HCT116 (cell line): ENCODE data around the gene TSPYL2. TPM values are rescaled to one million over a fixed set of nuclear protein-coding genes. Genes with fewer than 3 reads are reported as not detected.

ENCODE experiments used
- ATAC-seq: fragments of 200-7000 bp; cut with Tn5 transposase; 2 replicates; pipeline ENCODE4 v1.9.1; 2020; ENCODE audit warnings: mild to moderate bottlenecking, moderate library complexity
- BruUV-seq: library from RNA; stranded (reverse); fragments of 400-500 nt; replicated peaks from 2 replicates; lab custom pipeline; 2021; lab: Mats Ljungman, UMichigan
- CTCF ChIA-PET: fragments of 300-600 bp; sonication (Branson Sonifier 250); formaldehyde crosslinking; loops from one replicate; lab custom pipeline; 2021; ENCODE audit warnings: antibody characterized with exemption; lab: Charles Lee
- POLR2A ChIA-PET: fragments of 300-600, 350-600 bp; sonication (Branson Sonifier 250); formaldehyde crosslinking; loops from one replicate; lab custom pipeline; 2021; ENCODE audit warnings: antibody characterized with exemption; lab: Charles Lee
- RAD21 ChIA-PET, 2 experiments: fragments of 300-600 bp; sonication (Branson Sonifier 250); formaldehyde crosslinking; loops; one replicate each; lab custom pipeline; 2023; ENCODE audit warnings: low total read pairs in 2 of 2; ENCODE audit not compliant: uncharacterized antibody in 2 of 2, unreplicated experiment in 2 of 2, low non-redundant PET in 1 of 2; lab: Charles Lee
- DNase-seq: peaks from one replicate; pipeline ENCODE4 v3.0.0-alpha.2; 2010; ENCODE audit warnings: low read depth, low spot score
- H2AFZ ChIP-seq: fragments of 200-600 bp; shearing (Covaris generic), sonication (generic); 2 replicates; pipeline ENCODE4 v1.6.1; 2017; ENCODE audit warnings: low read depth, mixed run types, mixed read lengths, antibody characterized with exemption, low read length; ENCODE audit not compliant: poor library complexity, severe bottlenecking
- H3K27ac ChIP-seq: 2 replicates; pipeline ENCODE4 v1.5.1; 2012; ENCODE audit warnings: low read depth, low read length
- H3K27me3 ChIP-seq: fragments of 200-600 bp; sonication (generic); 2 replicates; pipeline ENCODE4 v1.6.1; 2016; ENCODE audit warnings: mixed run types, low read length, mixed read lengths; ENCODE audit not compliant: insufficient read depth
- H3K36me3 ChIP-seq, 2 experiments: fragments of 200-500 bp in 1 of 2; fragments of 200-600 bp in 1 of 2; sonication (Bioruptor generic) in 1 of 2; sonication (generic) in 1 of 2; 2 replicates each; pipeline versions ENCODE4 v1.5.1 to v1.6.1; 2014 to 2016; ENCODE audit warnings: low read length in 2 of 2, inconsistent platforms in 1 of 2, mixed read lengths in 1 of 2, mixed run types in 1 of 2; ENCODE audit not compliant: insufficient read depth in 2 of 2, control insufficient read depth in 1 of 2
- H3K4me1 ChIP-seq, 2 experiments: fragments of 200-600 bp in 1 of 2; sonication (generic) in 1 of 2; 2 replicates each; pipeline versions ENCODE4 v1.5.1 to v1.6.1; 2012 to 2017; ENCODE audit warnings: low read length in 2 of 2, inconsistent platforms in 1 of 2, mild to moderate bottlenecking in 1 of 2, mixed read lengths in 1 of 2, mixed run types in 1 of 2, moderate library complexity in 1 of 2; ENCODE audit not compliant: insufficient read depth in 2 of 2, control insufficient read depth in 1 of 2
- H3K4me2 ChIP-seq: fragments of 200-600 bp; sonication (generic); 2 replicates; pipeline ENCODE4 v1.6.1; 2017; ENCODE audit warnings: mixed run types, low read length, mixed read lengths
- H3K4me3 ChIP-seq, 2 experiments: fragments of 200-600 bp in 1 of 2; sonication (generic) in 1 of 2; replicated peaks in 1 of 2; 2 replicates each; pipeline ENCODE4 v1.5.1; 2011 to 2016; ENCODE audit warnings: low read length in 2 of 2, control low read depth in 1 of 2, low read depth in 1 of 2, mild to moderate bottlenecking in 1 of 2, mixed read lengths in 1 of 2, mixed run types in 1 of 2
- H3K79me2 ChIP-seq: fragments of 200-600 bp; sonication (generic); 2 replicates; pipeline ENCODE4 v1.6.1; 2017; ENCODE audit warnings: mild to moderate bottlenecking, mixed run types, low read length, moderate library complexity, mixed read lengths; ENCODE audit not compliant: insufficient read depth
- H3K9ac ChIP-seq: fragments of 200-600 bp; sonication (generic); 2 replicates; pipeline ENCODE4 v1.6.1; 2016; ENCODE audit warnings: low read length, mixed read lengths
- H3K9me2 ChIP-seq: fragments of 200-600 bp; sonication (generic), shearing (Covaris generic); 2 replicates; pipeline ENCODE4 v1.6.1; 2017; ENCODE audit warnings: mixed run types, mild to moderate bottlenecking, moderate library complexity; ENCODE audit not compliant: insufficient read depth
- H3K9me3 ChIP-seq, 2 experiments: fragments of 200-500 bp in 1 of 2; fragments of 200-600 bp in 1 of 2; sonication (Bioruptor generic) in 1 of 2; sonication (generic) in 1 of 2; 2 replicates each; pipeline ENCODE4 v1.6.1; 2014 to 2017; ENCODE audit warnings: low read length in 2 of 2, mixed read lengths in 2 of 2, inconsistent platforms in 1 of 2, low read depth in 1 of 2, mild to moderate bottlenecking in 1 of 2, mixed run types in 1 of 2, moderate library complexity in 1 of 2; ENCODE audit not compliant: control insufficient read depth in 1 of 2, insufficient read depth in 1 of 2
- H4K20me1 ChIP-seq: fragments of 200-600 bp; sonication (generic), shearing (Covaris generic); 2 replicates; pipeline ENCODE4 v1.6.1; 2017; ENCODE audit warnings: mixed run types, mild to moderate bottlenecking, moderate library complexity; ENCODE audit not compliant: insufficient read depth
- ATF3 ChIP-seq: IDR thresholded peaks from 2 replicates; pipeline ENCODE4 v1.6.1; 2012
- CTCF ChIP-seq, 3 experiments: fragments of 200-600 bp in 1 of 3; sonication (generic) in 1 of 3; IDR thresholded peaks in 2 of 3; conservative IDR thresholded peaks in 1 of 3; 2 replicates each; pipeline ENCODE4 v1.5.1; 2012 to 2017; ENCODE audit warnings: low read depth in 2 of 3, low read length in 2 of 3, antibody characterized with exemption in 1 of 3, borderline replicate concordance in 1 of 3, control low read depth in 1 of 3, mild to moderate bottlenecking in 1 of 3, mixed read lengths in 1 of 3, mixed run types in 1 of 3, moderate library complexity in 1 of 3; ENCODE audit not compliant: insufficient read depth in 1 of 3
- FOSL1 ChIP-seq: IDR thresholded peaks from 2 replicates; pipeline ENCODE4 v1.6.1; 2012; ENCODE audit warnings: low read depth
- MAX ChIP-seq: IDR thresholded peaks from 2 replicates; pipeline ENCODE4 v1.6.1; 2012
- POLR2A ChIP-seq: IDR thresholded peaks from 2 replicates; pipeline ENCODE4 v1.7.0; 2011; ENCODE audit warnings: borderline replicate concordance; ENCODE audit not compliant: insufficient read depth, insufficient read length; ENCODE audit errors: extremely low read depth
- POLR2AphosphoS5 ChIP-seq: IDR thresholded peaks from 2 replicates; pipeline ENCODE4 v1.6.1; 2011; ENCODE audit warnings: mild to moderate bottlenecking, low read depth, low read length, moderate library complexity
- YY1 ChIP-seq: IDR thresholded peaks from 2 replicates; pipeline ENCODE4 v1.6.1; 2011; ENCODE audit warnings: low read length, low read depth, moderate library complexity, mild to moderate bottlenecking; ENCODE audit not compliant: insufficient replicate concordance; ENCODE audit errors: extremely low read depth
- ZBTB33 ChIP-seq: IDR thresholded peaks from 2 replicates; pipeline ENCODE4 v1.6.1; 2011; ENCODE audit warnings: mild to moderate bottlenecking, low read length, moderate library complexity; ENCODE audit not compliant: insufficient replicate concordance; ENCODE audit errors: extremely low read depth
- intact Hi-C: fragments of 100-400 bp; cut with micrococcal nuclease; formaldehyde crosslinking; loops from 2 replicates; pipeline ENCODE4 v1.10.0; 2022
- total RNA-seq: library from RNA; stranded (reverse); gene quantifications from one replicate; pipeline ENCODE4 v1.2.1, GENCODE V29; 2021; ENCODE audit not compliant: unreplicated experiment

Gene TSPYL2
- total RNA-seq, 1 experiment from 2014 or later: 19.2 TPM

GRCh38 chrX:53095796-53096195 is 13.6 kb downstream of the TSPYL2 start:
- TF ChIP-seq POLR2A (no peak), CTCF (IDR thresholded peaks at IDR 0.05 in 2 of 3, conservative IDR thresholded peaks at IDR 0.05 in 1 of 3; ENCODE audit: borderline replicate concordance in 1 of 3, insufficient read depth in 1 of 3, low read depth in 2 of 3, low read length in 2 of 3) (no peak)

GRCh38 chrX:53114864-53115549 is 32.8 kb downstream of the TSPYL2 start:
- CTCF ChIA-PET: no interaction called here
- TF ChIP-seq MAX (no peak), POLR2AphosphoS5 (no peak), YY1 (no peak), FOSL1 (no peak), ATF3 (no peak), ZBTB33 (no peak)

More at GRCh38 chrX:53095796-53096195, 13.6 kb downstream of the TSPYL2 start:
- H3K4me2 ChIP-seq: no peak overlapping the region
- H3K27me3 ChIP-seq: no peaks in the 10 kb centered on the region
- peaks cover 3 to 21% of the 10 kb centered on the region in 2 experiments; a peak in 3 of 4 replicates for H3K4me1 ChIP-seq
- no peak overlapping the region for H3K9ac ChIP-seq
- no peaks in the 10 kb centered on the region for H3K36me3 ChIP-seq
- BruUV-seq: no TSS peak
- H3K9me2 ChIP-seq: no peaks in the 10 kb centered on the region
- ChIA-PET RAD21 (no interaction called here), CTCF (no interaction called here), POLR2A (interaction anchor here (2.0 kb wide), 1 partner anchor 14 kb away, joined by 8 read pairs; the partner anchor contains the start of gene TSPYL2)
- no peaks in the 10 kb centered on the region for H3K9me3 ChIP-seq
- H3K4me3 ChIP-seq: no peak overlapping the region
- no peak overlapping the region for H3K27ac ChIP-seq
- no peak overlapping the region for H2AFZ ChIP-seq
- H3K79me2 ChIP-seq: peaks cover 6% of the 10 kb centered on the region; the same call in 1 of the 2 replicates
- no peaks in the 10 kb centered on the region for H4K20me1 ChIP-seq
- ATAC-seq (no peak), DNase-seq (no peak)
- intact Hi-C loops: no loop called here

More at GRCh38 chrX:53114864-53115549, 32.8 kb downstream of the TSPYL2 start:
- ChIA-PET POLR2A (no interaction called here), RAD21 (no interaction called here)
- ATAC-seq: no peak
- no peaks in the 10 kb centered on the region for H3K4me1 ChIP-seq
- H3K36me3 ChIP-seq: no peaks in the 10 kb centered on the region
- intact Hi-C loops: loop anchor here (10.0 kb wide), 1 partner anchor 100 kb away; no protein-coding TSS in a partner anchor
- no peak for DNase-seq
- H3K9me3 ChIP-seq: no peaks in the 10 kb centered on the region
- H3K27ac ChIP-seq: no peak overlapping the region
- no peak overlapping the region for H2AFZ ChIP-seq
- no peaks in the 10 kb centered on the region for H4K20me1 ChIP-seq
- H3K4me3 ChIP-seq: no peak overlapping the region
- no peak overlapping the region for H3K4me2 ChIP-seq
- no TSS peak for BruUV-seq
- H3K9me2 ChIP-seq: no peaks in the 10 kb centered on the region
- H3K27me3 ChIP-seq: no peaks in the 10 kb centered on the region
- H3K9ac ChIP-seq: no peak overlapping the region
- no peaks in the 10 kb centered on the region for H3K79me2 ChIP-seq
